Stimulated activated CD4-positive, alpha-beta T cell treated with anti-CD3 and anti-CD28 coated beads, Interleukin-4, amount 100 ng/mL, for 1 hour (primary cell): ENCODE measurements around the gene SEMA6B.

Experiments
- DNase-seq: peaks from one replicate; pipeline ENCODE4 v3.0.0-alpha.2; 2020

SEMA6B gene

DNA sequence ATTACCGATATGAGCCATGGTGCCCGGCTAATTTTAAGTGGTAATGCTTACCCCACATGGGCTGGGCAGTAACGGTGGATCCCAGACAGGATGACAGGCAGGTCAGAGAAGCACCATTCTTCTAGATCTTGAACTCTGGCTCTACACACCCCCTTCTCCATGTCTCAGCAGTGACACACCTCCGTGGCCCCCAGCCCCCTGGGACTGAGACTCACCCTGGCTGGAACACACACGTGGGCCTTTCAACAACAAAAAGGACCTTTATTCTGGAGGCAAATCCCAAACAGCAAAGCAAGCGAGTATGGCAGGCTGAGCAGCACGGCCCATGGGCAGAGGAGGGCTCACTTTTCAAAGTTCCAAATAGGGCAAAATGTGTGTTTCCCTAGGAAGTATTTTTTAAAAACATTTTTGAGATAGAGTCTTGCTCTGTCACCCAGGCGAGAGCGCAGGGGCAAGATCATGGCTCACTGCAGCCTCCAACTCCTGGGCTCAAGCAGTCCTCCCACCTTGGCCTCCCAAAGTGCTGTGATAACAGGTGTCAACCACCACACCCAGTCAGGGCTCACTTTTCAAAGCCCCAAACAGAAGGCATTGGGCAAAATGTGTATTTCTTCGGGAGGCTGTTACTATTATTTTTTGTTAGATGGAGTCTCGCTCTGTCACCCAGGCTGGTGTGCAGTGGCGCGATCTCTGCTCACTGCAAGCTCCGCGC lies 37.0 kb downstream of the SEMA6B start:
- no peak for DNase-seq

DNA sequence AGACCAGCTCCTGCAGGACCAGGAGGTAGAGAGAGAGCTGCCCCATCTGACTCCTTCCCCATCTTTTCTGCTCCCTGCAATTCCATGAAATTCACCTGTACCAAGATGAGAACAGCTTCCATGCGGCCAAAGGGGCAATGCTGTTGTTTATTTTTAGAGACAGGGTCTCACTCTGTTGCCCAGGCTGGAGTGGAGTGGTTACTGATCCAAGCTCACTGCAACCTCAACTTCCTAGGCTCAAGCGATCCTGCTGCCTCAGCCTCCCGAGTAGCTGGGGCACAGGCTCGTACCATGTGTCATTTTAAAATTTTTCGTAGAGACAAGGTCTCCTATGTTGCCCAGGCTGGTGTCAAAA lies 37.6 kb downstream of the SEMA6B start:
- DNase-seq, result no peak

DNA sequence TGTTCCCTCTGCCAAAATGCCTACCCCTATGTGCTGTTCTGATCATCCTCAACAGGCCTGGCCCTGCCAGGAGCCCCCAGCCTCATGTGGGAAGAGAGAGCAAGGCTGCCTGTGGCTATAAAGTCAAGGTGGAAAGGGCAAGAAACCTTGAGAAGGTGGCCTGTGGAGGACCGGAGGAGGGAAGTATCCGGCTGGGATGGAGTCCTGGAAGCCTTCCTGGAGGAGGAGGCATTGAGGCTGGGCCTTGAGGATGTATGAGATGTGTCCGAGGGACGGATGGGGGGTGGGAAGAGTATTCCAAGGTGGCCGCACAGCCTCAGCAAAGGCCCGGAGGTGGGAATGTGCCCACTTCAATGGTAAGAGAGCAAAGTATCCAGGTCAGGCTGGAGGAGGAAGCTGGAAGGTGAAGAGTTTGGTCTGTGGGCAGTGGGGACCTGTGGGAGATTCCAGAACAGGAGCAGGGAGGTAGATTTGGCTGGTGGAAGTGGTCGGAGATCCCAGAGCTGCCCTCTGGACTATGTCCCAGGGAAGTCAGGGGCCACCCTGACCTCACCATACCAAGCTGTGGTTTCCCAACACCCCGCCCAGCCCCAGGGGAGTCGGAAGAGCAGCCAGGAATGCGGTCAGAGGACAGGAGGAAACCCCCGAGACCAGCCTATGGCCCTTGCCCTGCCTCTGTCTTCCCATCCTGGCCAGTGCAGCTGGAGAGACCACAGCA lies 38.2 kb downstream of the SEMA6B start:
- DNase-seq, result no peak

DNA sequence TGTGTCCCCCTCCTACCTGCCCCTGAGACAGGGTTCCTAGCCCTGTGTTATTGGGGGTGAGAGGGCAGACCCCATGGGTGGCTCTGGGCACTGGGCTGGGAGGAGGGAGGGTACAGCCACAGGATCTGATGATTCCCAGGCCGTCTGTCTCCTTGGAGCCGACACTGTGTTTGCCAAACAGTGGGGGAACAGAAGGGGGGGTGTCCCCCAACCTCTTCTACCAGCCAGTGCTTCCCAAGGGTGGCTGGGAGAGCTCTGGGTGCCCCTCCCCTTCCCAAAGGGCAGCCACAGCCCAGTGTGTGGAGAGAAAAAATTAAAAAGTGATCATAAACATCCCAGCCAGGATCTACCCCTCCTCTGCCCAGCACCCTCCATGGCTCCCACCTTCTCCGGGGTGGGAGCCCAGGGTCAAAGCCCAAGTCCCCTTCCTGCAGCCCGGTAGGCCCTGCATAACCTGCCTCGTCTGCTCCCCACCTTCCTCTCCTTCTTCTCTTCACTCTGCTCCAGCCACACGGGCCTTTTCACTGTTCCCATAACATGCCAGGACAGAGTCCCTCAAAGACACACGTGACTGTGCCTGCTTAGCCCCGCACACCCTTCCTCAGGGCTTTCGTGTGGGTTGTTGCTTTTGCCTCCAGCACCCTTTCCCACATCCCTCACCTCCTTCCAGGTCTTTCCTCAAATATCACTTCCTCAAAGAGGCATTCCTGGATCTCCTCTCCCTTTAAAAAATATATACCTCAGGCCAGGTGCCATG lies 39.8 kb downstream of the SEMA6B start:
- DNase-seq, result no peak

DNA sequence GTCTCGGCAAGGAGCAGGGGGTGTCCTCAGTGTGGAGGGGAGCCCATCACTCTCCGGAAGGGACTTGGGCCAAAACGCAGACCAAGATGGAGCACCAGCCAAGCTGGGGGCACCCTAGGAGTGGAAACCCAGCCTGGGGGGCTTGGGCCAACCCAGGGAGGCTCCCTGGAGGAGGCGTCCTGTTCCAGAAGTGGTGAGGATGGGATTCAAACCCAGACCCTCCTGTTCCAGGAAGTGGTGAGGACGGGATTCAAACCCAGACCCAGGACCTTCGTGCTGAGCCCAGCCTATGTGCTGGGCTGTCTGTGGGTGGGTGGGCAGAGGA lies 40.4 kb downstream of the SEMA6B start:
- no peak for DNase-seq

DNA sequence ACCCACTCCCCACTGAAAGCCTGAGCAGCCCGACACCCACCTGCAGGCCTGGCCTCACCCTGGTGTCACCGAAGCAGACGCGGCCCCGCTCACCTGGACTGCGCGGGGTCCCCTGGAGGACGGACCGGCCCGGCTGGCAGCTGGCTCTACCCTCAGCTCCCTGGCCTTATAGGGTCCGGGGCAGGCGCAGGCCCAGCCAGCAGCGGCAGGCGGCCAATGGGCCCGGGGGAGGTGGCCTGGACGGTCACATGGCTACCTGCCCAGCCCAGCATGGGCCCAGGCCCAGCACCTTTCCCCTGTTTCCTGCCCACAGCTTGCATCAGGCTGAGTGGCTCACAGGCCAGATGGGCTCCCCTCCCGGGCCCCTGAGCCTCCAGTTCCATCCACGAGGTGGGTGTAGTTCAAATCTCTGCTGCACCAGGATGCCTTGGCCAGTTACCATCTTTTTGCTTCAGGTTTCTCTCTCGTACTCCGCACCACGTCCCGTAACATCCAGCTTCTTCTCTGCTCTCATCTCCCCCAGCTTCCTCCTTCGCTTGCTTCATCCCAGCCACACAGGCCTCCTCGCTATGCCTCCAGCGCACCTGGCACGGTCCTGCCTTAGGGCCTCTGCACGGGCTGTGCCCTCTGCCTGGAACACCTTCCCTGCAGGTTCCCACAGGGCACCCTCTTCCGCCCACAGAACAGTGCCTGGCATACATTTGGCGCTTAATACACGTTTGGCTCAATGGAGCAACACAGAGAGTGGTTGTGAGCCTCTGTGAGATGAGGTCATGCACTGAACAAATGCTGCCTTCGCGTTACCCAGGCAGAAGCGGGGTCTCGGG lies 40.9 kb downstream of the SEMA6B start, which contains the start of gene PLIN4:
Gene PLIN4, minus strand, starts transcription at position 142 of the 827 bp plus-strand sequence. CDS start 214 bp downstream, outside the sequence.
- no peak for DNase-seq

DNA sequence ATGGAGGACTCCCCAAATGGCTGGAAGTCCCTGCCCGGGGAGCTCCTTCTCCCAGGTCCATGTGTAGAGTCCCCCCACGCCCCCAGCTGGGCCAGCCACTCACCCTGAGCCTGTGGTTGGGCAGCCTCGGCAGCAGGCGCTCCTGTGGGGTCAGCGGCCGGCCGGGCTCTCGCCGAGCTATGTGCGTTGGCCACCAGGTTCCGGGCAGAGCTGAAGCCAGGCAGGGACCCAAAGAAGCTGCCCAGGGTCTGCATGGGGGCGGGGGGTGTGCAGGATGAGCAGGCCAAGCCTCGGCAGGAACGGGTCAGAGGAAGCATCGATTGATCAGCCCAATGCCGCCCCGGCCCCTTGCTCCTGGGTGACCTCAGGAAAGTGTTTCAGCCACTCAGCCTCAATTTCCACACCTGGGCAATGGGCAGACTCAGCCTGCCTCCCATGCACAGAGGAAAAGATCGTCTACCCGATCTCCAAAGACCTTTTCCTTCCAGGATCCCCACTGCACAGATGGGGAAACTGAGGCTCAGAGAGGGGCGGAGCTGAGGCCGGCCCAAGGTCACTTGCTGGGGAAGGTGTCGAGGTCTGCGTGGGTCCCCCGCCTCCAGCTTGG lies 41.9 kb downstream of the SEMA6B start:
- no peak for DNase-seq

DNA sequence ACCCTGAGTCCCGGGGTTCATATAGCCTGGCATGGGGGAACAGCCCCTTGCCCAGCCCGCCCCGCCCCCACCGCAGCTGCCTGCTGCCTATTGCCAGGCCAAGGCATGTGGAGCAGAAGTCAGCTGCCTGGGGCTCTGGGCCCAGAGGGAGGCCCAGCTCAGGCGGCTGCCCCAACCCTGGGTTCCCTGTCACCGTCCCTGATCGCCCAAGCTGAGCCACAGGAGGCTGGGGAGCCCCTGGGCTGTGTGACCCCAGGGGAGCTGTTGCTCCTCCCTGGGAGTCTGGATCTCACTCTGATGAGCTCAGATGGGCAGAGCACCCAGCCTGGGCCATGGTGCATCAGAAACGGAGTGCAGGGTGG lies 42.6 kb downstream of the SEMA6B start:
- DNase-seq, result no peak

DNA sequence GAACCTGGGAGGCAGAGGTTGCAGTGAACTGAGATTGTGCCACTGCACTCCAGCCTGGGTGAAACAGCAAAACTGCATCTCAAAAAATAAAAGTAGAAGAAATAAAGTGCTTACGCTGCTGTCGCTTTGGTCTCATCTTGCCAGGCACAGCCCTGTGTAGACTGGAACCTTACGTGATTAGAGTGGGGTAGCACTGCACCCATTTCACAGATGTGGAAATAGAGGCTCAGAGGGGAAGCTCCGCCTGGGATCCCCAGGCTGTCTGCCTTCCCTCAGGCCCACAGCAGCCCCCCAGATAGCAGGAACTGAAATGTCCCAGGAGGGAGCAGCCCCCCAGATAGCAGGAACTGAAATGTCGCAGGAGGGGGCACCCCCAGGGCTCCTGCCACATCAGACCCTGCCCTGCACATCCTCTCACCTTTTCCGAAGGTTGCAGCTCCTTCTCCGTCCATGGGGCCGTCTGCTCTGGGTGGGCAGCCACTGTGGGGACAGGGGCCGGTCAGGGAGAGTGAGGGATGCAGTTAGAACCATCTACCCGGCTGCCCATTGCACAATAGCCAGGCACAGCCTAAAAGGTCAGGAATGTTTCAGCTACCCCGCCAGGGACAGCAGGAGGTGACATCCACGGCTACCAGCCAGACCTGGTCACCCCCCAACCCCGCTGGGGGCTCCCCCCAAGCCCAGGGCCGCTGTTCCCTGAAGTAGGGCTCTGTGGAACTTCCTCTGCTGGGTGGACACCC lies 43.1 kb downstream of the SEMA6B start:
- DNase-seq, result no peak

DNA sequence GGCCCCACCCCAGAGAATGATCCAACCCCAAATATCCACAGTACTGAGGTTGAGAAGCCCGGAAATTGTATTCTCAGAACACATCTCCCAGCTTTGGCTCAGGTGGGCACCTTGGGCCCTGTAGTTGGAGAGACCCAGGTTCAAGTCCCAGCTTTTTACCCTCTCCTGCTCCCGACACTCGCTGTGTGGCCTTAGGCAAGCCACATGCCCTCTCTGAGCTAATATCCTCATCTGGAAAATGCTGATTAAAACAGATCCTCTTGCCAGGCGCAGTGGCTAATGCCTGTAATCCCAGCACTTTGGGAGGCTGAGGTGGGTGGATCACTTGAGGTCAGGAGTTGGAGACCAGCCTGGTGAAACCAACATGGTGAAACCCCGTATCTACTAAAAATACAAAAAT lies 43.8 kb downstream of the SEMA6B start:
- no peak for DNase-seq

DNA sequence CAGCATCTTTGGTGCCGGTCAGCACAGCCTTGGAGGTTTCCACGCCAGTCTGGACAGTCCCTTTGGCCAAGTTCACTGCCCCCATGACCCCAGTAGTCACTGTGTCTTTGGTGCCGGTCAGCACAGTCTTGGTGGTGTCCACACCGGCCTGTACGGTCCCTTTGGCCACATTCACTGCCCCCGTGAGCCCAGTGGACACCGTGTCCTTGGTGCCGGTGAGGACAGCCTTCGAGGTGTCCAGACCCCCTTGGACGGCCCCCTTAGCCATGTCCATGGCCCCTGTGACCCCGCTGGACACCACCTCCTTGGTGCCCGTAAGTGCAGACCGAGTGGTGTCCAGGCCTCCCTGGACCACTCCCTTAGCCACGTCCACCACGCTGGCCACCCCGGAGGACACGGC lies 46.2 kb downstream of the SEMA6B start:
- no peak for DNase-seq

DNA sequence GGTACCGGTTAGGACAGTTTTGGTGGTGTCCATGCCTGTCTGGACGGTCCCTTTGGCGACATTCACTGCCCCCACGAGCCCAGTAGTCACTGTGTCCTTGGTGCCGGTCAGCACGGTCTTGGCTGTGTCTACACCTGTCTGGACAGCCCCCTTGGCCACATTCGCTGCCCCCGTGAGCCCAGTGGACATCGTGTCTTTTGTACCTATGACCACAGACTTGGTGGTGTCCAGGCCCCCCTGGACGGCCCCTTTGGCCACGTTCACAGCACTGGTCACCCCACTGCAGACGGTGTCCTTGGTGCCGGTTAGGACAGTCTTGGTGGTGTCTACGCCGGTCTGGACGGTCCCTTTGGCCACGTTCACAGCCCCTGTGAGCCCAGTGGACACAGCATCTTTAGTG lies 47.4 kb downstream of the SEMA6B start:
- DNase-seq, result no peak

DNA sequence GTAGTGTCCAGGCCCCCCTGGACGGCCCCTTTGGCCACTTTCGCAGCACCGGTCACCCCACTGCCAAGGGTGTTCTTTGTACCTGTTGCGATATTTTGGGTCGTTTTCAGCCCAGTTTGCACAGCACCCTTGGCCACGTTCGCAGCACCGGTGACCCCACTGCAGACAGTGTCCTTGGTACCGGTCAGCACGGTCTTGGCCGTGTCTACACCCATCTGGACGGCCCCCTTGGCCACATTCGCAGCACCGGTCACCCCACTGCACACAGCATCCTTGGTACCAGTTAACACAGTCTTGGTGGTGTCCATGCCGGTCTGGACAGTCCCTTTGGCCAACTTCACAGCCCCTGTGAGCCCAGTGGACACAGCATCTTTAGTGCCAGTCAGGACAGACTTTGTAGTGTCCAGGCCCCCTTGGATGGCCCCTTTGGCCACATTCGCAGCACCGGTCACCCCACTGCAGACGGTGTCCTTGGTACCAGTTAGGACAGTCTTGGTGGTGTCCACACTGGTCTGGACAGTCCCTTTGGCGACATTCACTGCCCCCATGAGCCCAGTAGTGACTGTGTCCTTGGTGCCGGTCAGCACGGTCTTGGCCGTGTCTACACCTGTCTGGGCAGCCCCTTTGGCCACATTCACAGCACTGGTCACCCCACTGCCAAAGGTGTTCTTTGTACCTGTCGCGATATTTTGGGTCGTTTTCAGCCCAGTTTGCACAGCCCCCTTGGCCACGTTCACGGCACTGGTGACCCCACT lies 48.0 kb downstream of the SEMA6B start:
- DNase-seq, result no peak

DNA sequence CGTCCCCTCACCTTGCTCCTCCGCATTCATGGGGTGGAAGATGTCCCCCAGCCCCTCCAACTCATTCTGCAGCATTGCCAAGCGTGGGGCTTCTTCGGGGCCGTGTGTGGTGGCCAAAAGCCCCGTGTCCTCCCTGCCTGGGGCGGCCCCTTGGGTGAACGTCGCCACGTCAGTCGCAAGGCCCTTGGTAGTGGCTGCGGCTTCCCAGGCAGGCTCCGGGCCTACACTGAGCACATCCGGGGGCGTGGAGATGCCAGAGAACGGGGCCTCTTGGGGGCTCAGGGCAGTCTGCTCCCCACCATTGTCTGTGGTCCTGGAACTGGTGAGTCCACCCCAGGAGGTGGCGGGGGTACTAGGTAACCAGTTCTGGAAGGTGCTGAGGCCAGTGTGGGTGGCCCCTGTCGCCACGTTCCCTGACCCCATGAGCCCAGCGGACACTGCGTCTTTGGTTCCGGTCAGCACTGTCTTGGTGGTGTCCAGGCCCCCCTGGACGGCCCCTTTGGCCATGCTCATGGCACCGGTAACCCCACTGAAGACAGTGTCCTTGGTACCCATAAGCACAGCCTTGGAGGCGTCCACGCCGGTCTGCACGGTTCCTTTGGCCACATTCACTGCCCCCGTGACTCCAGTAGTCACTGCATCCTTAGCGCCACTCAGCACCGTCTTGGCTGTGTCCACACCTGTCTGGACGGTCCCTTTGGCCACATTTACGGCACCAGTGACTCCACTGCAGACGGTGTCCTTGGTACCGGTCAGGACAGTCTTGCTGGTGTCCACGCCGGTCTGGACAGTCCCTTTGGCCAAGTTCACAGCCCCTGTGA lies 48.8 kb downstream of the SEMA6B start:
- DNase-seq, result no peak

DNA sequence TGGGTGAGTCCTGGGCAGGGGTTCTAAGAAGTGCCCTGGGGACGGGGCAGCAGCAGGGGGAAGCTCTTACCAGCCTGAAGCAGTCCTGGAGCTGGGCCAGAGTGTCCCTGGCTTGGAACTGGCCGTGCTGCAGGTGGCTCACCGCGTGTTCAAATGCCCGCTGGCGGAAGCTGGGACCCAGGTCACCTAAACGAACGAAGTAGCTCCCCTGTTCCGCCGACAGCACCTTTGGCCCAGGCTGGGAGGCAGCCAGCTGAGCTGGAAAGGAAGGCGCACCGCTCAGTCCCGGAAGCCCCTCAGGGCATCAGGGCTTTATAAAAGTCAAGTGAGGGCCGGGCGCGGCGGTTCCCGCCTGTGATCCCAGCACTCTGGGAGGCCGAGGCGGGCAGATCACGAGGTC lies 50.8 kb downstream of the SEMA6B start:
- no peak for DNase-seq

DNA sequence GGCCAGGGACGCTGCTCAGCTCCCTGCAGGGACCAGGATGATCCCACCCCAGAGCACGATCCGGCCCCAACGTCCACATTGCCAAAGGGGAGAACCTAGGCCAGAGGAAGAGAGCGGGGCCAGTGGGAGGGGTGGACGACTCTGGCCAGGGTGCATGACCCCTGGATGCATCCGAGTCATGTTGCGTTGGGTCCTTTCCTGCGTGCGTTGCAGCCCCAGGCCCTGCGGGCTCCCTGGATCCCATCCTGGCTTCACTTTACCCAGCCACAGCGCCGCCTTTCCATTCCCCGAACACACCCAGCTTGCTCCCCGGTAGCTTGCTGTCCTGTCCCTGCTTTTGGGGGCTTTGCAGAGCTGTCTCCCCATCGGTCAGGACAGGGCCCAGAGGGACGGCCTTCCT lies 51.7 kb downstream of the SEMA6B start:
- DNase-seq, result no peak

DNA sequence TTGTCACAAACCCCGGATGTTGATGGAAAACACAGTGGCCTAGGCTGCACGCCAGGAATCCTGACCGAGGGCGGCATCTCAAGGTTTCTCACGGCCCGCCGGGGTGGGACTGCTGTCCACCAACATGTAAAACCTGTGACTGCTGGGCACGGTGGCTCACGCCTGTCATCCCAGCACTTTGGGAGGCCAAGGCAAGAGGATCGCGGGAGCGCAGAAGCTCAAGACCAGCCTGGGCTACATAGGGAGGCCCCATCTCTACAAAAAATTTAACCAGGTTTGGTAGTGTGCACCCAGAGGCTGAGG lies 52.4 kb downstream of the SEMA6B start:
- DNase-seq, result no peak

DNA sequence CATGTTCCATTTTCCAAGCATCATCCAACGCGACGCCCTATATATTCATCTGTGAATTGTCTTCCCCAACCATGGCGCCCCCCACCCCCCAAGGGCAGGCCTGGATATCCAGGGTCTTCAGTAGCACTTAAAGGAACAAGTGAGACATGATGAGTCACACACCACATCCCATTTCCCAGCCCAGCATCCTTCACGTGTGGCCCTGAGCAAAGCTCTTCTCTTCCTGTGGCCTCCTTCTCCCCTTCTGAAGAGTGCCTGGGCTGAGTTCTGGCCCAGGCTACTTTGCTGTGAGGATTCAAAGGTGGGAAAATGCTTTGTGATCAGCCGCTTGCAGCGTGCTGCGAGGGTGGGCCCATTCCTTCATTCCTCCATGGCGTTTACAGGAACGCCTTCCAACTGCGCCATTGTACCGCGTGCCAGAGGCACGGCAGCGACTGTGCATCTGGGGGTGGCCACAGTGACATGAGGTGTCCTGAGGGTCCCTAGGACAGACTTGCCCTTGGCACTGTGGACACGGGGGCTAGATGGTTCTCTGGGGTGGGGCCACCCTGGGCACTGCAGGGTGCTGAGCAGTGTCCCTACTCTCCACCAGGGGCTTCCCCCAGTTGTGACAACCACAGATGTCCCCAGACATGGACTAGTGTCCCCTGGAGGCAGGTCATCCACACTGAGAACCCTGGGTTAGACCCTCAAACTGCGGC lies 52.9 kb downstream of the SEMA6B start:
- DNase-seq, result no peak

DNA sequence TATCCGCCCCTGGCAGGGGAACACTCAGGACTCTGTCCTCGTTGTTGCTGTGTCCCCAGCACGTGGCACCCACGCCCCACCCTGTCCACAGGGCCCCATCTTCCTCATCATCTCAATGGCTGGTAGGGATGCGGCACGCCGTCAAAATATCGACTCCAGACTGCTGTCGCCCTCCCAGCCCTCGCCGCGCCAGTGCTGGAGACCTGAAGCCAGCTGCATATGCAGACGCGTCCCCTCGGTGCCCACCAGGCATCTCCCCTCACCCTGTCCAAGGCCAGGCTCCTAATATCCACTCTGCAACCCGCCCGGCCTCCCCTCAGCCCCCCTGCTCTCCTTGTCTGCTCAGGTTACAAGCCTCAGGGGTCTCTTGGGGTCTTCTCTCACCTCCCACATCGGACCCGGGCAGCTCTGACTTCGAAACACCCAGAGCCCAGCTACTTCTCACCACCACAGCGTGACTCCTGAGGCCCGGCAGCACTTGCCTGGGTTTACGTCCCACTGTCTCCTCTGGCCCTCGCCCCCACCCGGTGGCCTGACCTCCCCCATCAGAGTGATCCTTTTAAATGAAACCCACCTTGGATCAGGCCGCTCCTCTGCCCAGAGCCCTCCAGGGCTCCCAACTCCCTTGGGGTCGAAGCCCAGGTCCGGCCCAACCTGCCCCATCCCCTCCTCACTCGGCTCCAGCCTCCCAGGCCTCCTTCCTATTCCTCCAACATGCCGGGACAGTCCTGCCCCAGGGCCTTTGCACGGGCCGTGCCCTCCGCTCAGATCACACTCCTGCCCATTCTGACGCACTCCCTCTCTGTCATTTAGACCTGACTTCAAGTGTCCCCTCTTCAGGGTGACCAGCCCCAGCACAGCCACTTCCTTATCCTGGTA lies 53.7 kb downstream of the SEMA6B start:
- no peak for DNase-seq
